Putamen (tissue), 1 donor: ENCODE data around the gene COPA.

ENCODE experiments used
- DNase-seq: peaks from one replicate; pipeline ENCODE4 v3.0.0-alpha.2; 2016; ENCODE audit warnings: low spot score

The COPA gene

DNA sequence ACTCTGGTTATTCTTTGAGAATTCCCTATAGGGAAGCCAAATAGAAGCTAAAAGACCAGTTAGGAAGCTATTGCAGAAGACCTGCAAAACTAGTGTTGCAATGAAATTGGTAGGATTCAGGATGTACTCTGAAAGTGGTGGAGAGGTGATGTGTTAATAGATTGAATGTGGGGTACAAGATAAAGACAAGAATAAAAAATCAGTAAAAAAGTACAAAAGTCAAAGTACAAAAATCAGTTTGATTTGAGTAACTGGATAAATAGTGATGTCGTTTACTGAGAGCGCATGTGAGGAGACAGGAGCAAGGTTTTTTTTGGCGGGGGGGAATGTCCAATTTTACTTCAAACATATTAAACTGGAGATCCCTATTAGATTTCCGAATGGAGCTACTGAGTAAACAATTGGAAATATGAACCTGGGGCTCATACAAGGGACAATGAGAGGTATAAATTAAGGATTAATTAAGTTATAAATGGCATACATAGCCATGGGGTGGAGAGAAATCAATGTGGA, 78.2 kb downstream of the COPA start:
- DNase-seq: no peak

DNA sequence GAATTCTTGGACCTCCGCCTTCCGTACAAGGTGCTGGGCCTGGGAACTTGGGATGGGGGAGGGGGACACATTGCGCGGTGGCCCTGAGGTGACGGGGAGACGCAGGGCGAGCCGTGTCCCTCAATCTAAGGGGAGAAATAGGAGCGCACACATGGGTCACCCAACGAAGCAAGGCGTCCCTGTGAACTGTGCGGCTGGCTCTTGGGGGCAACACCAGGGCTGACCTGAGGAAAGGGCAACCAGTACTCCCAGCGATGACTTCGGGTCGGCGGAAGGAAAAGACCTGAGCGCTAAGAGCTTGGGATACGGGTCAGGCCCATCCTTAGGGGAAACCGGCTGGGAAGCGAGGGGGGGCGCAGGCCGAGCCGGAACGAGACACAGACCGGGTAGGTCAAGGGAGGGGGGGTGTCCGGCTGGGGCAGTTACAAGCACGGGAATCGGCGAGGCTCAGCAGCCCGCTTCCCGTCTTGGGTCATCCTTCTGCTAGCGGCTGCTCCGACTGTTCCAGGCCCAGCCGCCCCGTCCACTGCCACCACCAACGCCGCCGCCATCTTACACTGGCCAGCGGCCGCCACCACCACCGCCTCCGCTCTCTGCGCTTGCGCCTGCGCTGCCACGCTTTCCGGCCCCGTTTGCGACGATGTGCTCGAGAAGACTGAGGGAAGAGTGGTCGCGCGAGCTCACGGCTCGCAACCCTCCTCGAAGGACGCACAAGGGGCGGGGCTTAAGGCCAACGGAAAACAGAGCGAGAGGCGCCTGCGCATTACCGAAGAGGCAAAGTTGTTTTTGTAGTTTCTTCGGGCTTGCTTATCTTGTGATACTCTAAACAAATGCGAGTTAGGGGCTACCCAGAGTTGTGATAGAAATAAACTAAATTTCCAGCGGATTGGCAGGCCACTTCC, 80.9 kb downstream of the COPA start, which contains the start of gene DCAF8:
TSS of gene DCAF8 (minus strand) at position 657 of the 902 bp plus-strand sequence. CDS start 18,541 bp downstream, outside the sequence.
- DNase-seq: peak; percentile 98

DNA sequence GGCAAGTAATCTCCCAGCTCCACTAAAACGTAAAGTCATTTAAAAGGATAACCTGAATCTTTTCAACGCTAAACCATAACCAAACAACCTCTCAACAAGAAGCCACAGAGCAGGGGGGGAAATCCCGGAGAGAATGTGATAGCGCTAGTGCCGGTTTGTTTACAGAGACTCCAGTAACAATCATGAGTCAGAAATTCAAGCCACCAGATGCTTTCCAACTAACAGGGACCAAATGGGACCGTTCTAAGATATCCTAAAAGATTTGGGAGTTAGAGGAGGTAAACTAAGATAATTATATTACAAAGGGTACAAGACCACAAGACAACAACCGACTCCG, 81.5 kb downstream of the COPA start:
- no peak for DNase-seq

DNA sequence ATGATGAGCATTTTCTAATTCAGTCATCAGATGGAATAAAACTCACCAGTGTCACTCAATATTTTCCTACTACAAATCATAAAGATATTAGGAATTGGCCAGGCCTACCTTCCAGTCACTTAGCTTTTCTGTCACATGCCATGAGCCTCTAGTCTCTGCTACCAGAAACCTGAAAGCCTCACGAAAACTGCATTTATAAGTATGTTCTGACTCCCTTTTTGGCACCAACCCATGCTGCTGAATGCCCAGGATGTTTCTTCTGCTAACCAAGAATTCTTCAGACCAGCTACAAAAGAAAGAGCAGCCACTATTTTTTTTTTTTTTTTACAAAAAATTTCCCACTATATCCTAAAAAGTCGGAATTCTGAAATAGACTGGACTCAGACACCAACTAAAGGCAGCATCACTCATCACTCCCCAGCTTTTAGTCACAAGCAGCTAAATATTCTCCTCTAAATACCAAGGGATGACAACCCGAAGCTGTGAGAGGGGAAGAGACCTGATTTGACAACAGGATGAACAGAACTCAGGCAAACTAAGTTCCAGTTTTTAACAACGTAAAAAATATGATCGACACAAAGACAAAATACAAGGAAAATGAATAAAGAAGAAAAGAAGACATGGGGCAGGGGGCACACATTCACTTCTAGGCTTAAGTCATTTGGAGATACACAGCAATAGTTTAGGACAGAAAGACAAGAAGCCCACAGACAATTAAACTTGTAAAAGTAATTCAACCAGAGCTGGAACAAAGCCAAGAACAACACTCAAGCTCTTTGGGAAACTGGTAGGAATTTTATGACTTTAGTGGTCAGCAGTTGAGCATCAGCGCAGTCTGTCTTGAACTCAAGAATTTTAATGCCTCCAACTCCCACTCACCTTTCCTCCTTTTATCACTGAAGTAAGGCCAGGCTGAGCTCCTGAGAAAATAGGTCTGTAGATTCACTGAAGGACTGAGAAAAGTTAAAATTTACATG, 82.4 kb downstream of the COPA start:
- DNase-seq: no peak

DNA sequence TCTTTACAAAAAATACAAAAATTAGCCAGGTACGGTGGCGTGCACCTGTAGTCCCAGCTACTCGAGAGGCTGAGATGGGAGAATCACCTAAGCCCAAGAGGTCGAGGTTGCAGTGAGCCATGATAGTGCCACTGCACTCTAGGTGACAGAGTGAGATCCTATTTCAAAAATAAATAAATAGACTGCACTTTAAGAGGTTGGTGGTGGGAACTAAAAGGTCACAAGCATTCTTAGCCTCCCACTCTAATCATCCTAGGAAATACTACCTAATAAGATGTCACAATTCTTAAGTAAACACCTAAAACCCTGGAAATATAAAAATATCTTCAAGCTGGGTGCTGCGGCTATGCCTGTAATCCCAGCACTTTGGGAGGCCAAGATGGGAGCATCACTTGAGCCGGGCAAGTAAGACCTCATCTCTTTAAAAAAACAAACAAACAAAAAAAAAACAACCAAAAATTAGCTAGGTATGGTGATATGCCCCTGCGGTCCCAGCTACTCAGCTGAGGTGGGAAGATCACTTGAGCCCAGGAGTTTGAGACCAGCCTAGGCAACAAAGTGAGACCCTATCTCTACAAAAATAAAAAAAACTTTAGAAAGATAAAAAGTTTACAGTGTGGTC, 84.8 kb downstream of the COPA start:
- DNase-seq: no peak

DNA sequence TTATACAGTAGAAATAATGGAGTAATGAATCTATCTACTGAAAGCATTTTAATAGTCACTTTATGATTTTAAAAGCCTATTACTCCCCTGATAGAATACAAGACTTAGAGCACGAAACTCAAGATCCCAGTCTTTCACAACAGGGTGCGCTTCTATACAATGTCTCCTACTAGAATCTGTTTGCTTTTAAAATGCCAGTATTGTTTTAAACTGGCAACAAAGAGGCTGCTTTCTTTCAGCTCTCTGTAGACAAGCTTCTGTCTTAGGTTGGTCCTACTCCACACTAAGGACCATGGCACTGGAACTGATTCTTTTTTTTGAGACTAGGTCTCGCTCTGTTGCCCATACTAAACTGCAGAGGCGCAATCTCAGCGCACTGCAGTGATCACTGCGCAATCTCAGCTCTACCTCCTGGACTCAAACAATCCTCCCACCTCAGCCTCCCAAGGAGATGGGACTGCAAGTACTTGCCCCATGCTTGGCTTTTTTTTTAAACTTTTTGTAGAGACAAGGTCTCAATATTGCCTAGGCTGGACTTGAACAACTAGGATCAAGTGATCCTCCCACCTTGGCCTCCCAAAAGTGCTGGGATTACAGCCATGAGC, 85.5 kb downstream of the COPA start:
- no peak for DNase-seq

DNA sequence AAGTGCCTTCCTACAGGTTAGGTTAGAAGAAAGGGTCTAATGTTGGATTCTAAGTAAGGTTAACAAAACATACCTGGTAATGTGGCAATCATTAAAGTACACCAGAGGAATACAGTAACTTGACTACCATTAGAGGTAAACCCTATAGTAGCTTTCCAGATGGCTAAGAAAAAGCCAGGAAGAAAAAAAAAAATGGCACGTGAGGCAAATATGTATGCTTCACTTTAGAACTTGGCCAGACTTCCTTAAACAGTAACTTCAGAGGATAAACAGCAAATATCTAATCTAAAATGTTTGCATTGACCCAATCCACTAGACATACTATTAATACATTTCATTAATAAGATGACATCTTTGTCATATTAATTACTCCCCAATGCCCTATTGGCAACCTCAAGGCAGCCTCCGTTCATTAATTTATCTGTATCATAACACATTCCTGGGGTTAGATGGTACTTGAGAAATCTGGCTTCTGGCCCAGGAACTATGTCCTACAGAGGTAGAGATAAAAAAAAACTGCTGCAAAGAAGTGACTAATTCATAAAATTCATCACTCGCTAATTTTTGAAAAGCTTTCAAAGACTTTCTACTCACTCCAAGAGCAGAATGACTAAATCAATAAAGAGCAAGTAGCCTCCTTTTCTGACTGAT, 86.5 kb downstream of the COPA start:
- DNase-seq: no peak

DNA sequence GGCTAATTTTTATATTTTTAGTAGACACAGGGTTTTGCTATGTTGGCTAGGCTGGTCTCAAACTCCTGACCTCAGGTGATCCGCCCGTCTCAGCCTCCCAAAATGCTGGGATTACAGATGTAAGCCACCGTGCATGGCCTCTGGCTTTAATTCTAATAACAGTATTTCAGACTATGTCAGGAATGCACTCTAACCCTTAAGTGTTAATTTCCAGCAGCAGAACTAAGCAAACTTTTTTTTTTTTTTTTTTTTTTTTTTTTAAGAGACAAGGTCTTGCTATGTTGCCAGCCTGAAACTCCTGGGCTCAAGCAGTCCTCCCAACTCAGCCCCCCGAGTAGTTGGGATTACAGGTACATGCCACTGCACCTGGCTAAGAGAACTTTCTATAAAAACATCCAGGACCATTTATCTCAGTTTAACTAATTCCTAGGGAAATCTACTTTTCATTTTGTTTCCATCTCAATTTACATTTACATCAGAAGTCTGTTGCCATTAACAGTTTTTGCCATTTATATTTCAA, 87.2 kb downstream of the COPA start:
- no peak for DNase-seq

DNA sequence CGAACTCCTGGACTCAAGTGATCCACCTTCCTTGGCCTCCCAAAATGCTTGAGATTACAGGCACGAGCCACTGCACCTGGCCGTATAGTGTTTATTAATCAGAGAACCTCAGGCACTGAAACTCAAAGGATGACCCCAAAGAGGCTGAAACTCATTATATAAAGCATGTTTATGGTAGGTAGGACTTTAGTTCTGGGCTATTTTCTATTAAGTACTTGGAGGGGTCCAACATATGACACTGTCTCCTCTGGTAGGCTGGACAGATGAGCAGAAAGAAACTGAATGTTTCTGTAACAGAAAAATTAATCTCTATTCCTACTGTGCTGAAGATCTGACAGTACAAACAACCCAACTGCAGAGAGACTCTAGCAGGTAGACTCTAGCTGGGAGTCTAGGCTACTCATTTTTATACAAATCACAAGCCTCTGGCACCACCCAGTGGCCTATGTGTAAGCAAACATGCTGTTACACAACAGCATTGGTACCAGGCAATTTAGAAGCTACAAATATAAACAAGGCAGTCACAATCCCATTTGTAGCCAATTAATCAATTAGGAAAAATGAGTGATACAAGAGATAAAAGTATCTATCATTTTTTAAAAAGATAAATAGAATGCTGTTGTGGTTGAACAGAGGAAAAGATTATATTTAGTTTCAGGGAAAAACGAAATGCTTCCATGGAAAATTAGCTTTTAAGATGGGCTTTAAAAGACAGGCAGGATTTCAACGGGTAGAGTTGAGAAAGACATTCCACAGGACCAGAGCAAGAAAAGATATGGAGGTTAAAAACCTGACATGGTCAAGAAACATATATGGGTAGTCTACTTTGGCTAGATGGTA, 91.1 kb downstream of the COPA start:
- DNase-seq: peak; percentile 88

DNA sequence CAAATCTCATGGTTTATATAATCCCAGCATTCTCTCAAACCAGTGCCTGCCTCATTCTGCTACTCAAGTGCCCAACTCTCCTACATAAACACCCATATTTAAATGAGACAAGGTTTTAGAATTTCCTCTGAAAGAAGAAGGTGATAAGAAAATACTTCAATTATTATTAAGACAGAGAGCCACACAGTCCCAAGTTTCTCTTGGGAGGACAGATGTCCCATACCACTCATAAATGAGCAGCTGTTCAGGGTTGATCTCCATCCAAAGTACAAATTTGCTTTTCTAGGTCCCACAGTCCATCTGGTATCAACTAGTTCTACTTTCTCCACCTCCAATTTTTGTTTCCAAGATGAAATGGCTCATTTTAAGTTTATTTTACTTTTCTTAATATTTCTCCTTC, 92.0 kb downstream of the COPA start:
- no peak for DNase-seq

DNA sequence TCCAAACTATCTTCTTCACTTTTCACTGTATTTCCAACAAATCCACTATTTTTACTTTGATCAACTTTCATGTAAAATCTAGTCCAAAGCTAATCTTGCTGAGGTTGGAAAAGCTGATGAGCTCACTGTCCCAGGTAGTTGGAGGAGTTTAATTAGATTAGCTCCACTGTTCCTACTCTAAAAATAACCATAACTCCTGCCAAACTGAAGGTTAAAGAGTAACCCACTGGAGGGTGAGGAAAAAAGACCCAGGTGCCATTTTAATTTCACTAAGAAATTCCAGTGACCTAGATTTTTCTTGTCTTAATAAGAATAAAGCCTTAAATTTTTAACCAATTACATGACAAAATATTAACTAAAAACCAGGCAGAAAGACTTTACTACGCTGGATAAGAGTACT, 96.0 kb downstream of the COPA start:
- DNase-seq: no peak

DNA sequence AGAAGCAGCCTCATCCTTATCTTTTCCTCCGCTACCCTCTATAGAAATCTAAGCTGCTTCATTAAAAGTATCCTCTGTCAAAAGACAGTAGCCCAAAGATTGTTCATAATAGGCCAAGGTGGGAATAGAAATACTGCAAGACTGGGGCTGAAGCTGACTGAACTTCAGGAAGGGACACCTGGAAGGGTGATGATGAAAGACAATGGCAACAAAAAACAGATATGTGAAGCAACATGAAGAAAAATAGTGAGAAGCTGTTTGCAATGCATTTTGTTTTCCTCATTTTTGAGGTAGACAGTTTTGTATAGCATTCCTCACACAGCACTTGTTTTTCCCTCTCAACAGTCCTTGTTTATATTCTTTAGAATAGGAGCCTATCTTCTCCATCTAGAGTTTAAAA, 97.6 kb downstream of the COPA start:
- no peak for DNase-seq

DNA sequence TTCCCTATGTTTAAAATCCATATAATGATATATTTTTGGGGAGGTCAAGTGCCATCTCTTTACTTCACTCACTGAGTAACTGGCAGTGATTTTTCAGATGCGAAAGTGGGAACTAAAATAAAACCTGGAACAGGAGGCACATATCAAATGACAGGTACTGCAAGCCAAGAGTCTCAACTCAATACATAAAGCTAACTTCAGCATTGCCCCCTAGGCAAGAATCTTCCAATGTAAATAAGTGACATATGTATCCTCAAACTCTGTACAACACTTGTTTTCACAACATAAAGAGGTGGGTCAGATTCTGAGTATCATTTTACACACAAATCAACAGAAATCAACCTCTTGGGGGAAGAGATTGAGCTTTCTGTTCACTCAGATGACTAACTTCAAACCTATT, 98.8 kb downstream of the COPA start:
- no peak for DNase-seq

DNA sequence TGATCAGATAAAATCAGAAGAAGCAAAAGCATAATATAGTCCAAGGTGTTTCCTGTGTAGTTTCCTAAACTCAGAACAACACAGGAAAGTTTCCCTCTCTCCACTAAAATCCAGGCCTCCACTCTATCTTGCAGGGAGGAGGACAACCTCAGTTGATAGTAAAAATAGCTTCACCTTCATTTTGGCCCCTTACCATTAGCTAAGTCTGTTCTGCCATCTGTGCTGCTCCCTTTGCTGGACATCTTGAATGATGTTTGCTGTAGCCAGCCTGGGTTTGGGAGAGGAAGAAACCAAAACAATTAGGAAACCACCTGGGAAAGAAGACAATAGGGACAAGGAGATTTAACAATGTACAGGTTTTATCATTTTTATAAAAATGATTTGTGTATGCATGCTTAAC, 99.3 kb downstream of the COPA start:
- DNase-seq: no peak

DNA sequence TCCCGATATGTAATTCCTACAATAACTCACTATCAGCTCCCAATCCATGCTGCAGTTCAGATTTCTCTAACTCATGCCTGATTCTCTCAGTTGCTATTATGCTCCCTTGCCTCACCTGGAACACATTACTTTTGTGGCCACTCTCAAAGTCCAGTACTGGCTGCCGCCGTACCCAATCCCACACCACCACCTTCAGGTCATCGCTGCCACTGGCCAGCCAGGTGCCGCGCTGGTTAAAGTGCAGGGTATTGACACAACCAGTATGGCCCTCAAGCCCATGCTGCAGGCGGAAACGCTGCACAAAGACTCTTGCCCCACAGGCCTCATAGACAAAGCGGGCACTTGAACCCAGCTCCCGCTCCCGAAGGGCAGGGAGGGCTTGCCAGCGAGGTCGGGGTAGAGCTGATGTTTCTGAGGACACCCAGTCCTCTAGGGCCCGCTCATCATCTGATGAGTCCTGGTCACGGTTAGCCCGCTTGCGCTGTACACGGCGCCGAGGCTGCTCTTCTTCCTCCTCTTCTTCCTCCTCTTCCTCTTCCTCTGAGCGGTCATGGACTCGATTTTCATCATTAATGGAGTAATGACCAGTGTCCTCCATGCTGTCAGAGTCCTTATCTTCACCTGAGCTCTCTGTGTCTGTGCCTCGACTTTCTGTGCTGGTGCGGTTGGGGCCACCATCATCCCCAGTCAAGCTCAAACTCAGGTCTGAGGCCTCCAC, 103.3 kb downstream of the COPA start:
- DNase-seq: no peak
